Effector memory CD8-positive, alpha-beta T cell (primary cell): ENCODE data around the gene SERPINA3.
"Not testable (repeated sequence)": the region's sequence is repeated elsewhere in the genome, so short reads cannot be mapped to it uniquely, and the experiment has no call there.

Source experiments
- ATAC-seq: fragments of 150-1000 bp; cut with Tn5 transposase; replicated peaks from 2 replicates; pipeline ENCODE4 v1.10.0; 2021; ENCODE audit warnings: mild to moderate bottlenecking, moderate library complexity
- DNase-seq, 3 experiments: peaks; one replicate each; pipeline ENCODE4 v3.0.0; 2021
- H3K27ac Mint-ChIP-seq, 2 donors: one replicate each; pipeline ENCODE4 v1.8.0; 2022; ENCODE audit warnings: mild to moderate bottlenecking in 2 of 2, mixed read lengths in 2 of 2, moderate library complexity in 2 of 2
- H3K27me3 Mint-ChIP-seq, 2 donors: one replicate each; pipeline ENCODE4 v1.8.0; 2022; ENCODE audit warnings: mixed read lengths in 2 of 2
- H3K36me3 Mint-ChIP-seq: one replicate; pipeline ENCODE4 v1.8.0; 2022; ENCODE audit warnings: mild to moderate bottlenecking, moderate library complexity, mixed read lengths; ENCODE audit not compliant: insufficient read depth
- H3K4me1 Mint-ChIP-seq, 2 donors: one replicate each; pipeline ENCODE4 v1.8.0; 2022; ENCODE audit warnings: low read depth in 2 of 2, mixed read lengths in 2 of 2
- H3K4me3 Mint-ChIP-seq, 2 donors: one replicate each; pipeline ENCODE4 v1.8.0; 2022; ENCODE audit warnings: mild to moderate bottlenecking in 2 of 2, mixed read lengths in 2 of 2, moderate library complexity in 2 of 2
- H3K9me3 Mint-ChIP-seq, 2 donors: one replicate each; pipeline ENCODE4 v1.8.0; 2022; ENCODE audit warnings: mixed read lengths in 2 of 2

SERPINA3 gene

DNA sequence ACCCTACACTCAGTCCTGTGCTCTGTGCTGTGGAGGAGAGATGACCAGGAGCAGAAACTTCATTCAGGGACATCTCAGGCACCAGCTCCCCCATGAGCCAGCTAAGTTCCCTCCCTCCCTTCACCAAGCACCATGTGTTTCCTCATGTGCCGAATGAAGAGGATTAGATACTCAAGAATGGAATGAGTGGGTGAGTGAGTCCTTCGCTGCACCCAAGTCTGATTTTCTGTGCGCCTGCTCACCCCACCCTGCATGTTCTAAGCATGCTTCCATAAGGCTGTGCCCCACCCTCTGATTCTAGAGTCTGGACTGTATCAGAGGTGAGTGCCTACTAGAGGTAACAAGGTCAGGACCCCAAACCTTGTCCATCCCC is 18.8 kb upstream of the SERPINA3 start:
- H3K4me1 Mint-ChIP-seq = no peaks in the 10 kb centered on the region
- no peaks in the 10 kb centered on the region for H3K36me3 Mint-ChIP-seq
- peaks cover 3 to 9% of the 10 kb centered on the region in 2 donors for H3K9me3 Mint-ChIP-seq
- H3K4me3 Mint-ChIP-seq = no peak overlapping the region
- DNase-seq = no peak
- H3K27ac Mint-ChIP-seq = no peak overlapping the region
- ATAC-seq = no peak
- peaks cover 18 to 24% of the 10 kb centered on the region in 2 donors for H3K27me3 Mint-ChIP-seq

DNA sequence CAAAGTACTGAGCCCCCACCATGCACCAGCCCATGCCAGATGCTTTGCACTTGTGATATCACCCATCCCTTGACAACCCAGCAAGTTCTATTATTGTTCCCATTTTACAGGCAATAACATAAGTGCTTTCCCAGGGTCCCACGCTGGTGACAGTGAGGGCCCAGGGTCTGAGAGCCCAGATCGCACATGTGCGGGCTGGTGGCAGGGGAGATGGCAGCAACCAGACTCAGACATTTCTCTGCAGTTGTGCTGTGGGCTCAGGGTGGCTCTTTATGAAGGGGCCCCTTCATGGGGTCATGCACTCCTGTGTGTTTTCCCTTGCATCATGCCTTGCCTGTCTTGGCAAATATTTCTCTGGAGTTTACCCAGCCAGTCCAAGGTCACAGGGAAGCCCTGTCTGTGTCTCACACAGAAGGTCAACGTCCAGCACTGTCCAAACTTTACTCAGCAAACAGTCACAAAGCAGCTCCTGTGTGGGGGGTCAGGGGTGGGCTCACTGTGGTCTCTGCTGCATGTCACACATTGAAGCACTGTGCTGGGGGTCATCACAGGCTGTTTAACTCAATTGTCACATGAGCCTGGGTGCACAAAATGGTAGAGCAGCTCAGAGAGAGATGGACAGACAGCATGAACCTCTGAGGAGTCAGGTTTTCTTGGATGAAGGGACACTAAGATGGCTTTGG is 18.3 kb upstream of the SERPINA3 start:
- Mint-ChIP-seq H3K4me3 (no peak overlapping the region), H3K4me1 (no peaks in the 10 kb centered on the region), H3K36me3 (no peaks in the 10 kb centered on the region), H3K27me3 (peaks cover 22 to 28% of the 10 kb centered on the region in 2 donors), H3K9me3 (peaks cover 3 to 9% of the 10 kb centered on the region in 2 donors), H3K27ac (no peak overlapping the region)
- no peak for ATAC-seq
- DNase-seq = no peak

DNA sequence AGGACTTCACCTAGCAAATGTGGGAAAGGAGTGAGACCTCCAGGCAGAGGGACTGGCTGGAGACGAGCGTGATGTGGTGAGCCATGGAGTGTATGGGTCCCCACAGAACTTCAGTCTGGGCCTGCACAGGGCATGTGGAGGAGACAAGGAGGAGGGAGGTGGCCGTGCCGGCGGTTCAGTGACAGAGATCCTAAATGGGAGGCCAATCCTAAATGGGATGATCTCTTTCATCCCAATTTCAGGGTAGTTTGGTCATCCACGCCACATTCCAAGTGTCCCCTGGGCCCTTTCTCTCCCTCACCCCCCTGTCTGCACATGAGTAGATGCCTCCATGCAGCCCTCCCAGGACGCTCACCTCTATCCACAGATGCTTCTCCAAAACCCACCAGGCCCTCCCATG is 17.8 kb upstream of the SERPINA3 start:
- Mint-ChIP-seq H3K9me3 (peaks cover 3 to 9% of the 10 kb centered on the region in 2 donors), H3K4me3 (no peak overlapping the region), H3K27ac (no peak overlapping the region), H3K36me3 (no peaks in the 10 kb centered on the region), H3K4me1 (no peaks in the 10 kb centered on the region), H3K27me3 (peaks cover 25 to 33% of the 10 kb centered on the region in 2 donors)
- ATAC-seq (no peak), DNase-seq (no peak)

DNA sequence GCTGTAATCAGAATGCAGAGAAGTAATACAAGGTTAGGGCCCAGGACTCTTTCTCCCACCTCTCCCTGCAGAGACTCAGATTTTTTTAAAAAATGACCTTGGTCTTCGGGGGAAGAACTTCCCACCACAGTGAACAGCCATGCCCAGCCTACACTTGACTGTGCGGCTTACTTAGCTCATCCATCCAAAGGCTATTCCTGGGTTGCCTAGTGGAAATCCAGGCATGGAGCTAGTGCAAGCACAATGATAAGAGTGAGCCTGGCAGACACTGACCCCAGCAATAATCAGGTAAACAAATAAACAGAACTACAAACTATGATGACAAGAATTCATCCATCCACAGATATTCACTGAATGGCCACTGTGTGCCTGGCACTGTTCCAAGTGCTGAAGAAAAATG is 16.3 kb upstream of the SERPINA3 start:
- Mint-ChIP-seq H3K9me3 (peaks cover 3 to 4% of the 10 kb centered on the region in 2 donors), H3K27ac (no peak overlapping the region), H3K36me3 (no peaks in the 10 kb centered on the region), H3K27me3 (peaks cover 28 to 42% of the 10 kb centered on the region in 2 donors), H3K4me3 (no peak overlapping the region), H3K4me1 (no peaks in the 10 kb centered on the region)
- DNase-seq (no peak), ATAC-seq (no peak)

DNA sequence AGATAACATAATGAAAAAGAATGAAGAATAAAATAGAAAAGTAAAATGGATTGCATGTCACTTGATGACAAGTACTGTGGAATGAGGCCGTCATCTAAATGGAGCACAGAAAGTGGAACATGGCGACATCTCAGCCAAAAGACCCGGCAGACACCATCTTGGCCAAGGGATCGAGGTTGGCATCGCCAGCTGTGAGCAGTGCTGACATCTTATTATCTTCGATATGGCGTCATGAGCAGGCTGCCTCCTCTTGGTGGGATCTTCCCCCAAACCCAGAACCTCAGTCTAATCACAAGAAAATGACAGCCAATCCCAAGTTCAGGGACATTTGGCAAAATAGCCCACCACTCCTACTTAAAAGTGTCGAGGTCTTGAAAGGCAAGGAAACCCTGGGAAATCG is 15.8 kb upstream of the SERPINA3 start:
- ATAC-seq = no peak
- no peak for DNase-seq
- Mint-ChIP-seq H3K36me3 (no peaks in the 10 kb centered on the region), H3K27me3 (peaks cover 32 to 42% of the 10 kb centered on the region in 2 donors), H3K4me3 (no peak overlapping the region), H3K4me1 (no peaks in the 10 kb centered on the region), H3K27ac (no peak overlapping the region), H3K9me3 (no peaks in the 10 kb centered on the region)

DNA sequence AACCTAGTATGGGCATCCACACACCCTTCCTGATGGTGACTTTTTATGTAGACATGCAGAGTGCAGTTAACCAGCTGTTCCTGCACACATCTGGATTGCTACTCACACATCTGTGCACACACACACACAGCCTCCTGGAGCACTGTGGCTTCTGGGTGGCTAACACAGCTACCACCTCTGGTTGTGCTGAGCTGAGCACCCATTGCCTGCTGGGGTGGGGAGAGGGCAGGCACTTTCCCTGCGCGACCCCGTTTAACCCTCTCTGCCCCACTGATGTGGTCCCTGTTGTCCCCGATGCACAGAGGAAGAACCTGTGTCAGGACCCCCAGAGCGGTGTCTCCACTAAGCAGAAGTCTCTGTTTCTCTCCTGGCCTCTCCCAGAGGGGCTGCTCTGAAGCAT is 14.4 kb upstream of the SERPINA3 start:
- Mint-ChIP-seq H3K27ac (no peak overlapping the region), H3K9me3 (no peaks in the 10 kb centered on the region), H3K36me3 (no peaks in the 10 kb centered on the region), H3K4me1 (no peaks in the 10 kb centered on the region), H3K4me3 (no peak overlapping the region), H3K27me3 (peaks cover 32 to 42% of the 10 kb centered on the region in 2 donors)
- no peak for DNase-seq
- ATAC-seq = no peak

DNA sequence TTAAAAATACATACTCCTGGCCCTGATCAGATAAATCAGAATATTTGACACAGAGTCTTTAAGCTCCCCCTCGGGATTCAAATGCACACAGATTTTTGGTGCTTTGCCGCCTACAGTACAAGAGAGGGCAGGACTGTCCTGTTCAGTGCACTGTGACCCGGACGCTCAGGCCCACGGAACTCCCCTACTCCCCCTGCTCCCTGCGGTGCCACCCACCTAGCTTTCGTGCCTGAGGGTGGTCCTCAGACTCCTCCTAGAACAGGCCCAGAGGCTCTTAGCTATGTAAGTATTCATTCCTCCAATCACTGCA is 13.7 kb upstream of the SERPINA3 start:
- H3K4me1 Mint-ChIP-seq = no peaks in the 10 kb centered on the region
- no peaks in the 10 kb centered on the region for H3K9me3 Mint-ChIP-seq
- DNase-seq = no peak
- peaks cover 32 to 42% of the 10 kb centered on the region in 2 donors for H3K27me3 Mint-ChIP-seq
- H3K36me3 Mint-ChIP-seq = no peaks in the 10 kb centered on the region
- H3K4me3 Mint-ChIP-seq = no peak overlapping the region
- no peak overlapping the region for H3K27ac Mint-ChIP-seq
- ATAC-seq = no peak

DNA sequence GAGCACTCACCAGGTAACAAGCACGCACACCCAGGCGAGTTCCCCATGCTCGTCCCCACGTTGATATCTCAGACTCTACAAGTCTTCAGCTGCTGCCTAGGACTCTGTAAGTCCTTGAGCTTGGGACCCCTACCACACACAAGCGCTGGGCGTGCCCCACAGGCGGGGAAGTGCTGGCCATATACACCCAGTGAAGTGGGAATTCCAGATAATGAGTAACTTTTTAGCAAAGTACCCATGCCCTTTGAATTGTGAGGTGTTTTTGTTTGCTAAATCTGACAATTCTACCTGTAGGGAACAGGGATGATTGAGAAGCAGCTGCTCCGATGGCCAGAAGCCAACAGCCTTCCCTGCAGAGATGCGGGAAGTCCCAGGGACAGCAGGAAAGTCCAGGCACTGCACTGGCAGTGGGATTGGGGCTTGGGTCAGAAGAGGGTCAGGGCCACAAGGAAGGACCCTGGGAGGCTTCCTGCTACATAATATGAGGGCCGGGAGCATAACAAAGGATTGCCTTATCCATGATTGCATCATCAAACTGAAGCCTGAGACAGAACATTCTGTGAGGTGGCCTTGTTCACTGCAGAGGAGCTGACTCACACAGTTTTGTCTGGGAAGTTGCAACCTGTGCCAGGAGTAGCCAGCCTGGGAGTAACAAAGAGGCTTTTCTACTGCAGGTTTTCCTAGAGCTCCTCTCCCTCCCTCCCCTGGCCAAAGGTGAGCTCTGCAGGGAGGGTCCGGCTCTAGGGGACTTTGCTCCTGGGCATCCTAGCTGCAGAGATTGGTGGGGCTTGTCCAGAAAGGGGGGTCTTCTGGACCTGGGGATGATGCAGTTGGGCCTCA is 13.2 kb upstream of the SERPINA3 start:
- Mint-ChIP-seq H3K27me3 (peaks cover 32 to 40% of the 10 kb centered on the region in 2 donors), H3K27ac (no peak overlapping the region), H3K36me3 (no peaks in the 10 kb centered on the region), H3K4me3 (no peak overlapping the region), H3K4me1 (no peaks in the 10 kb centered on the region), H3K9me3 (no peaks in the 10 kb centered on the region)
- no peak for ATAC-seq
- DNase-seq = no peak

DNA sequence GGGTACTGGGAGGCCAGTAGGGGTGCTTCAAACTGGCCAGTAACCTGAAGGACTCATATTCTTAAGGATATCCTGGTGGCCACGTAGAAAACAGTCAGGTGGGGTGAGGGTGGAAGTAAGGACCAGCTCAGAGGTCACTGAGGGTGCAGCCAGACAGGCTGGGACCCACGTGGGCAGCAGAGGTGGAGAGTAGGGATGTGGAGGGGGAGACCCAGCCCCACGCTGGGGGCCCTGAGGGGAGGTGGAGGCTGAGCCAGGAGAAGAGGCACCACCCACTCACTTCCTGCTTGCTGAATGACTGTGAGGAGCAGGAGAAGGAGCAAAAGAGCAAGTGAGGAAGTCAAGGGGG is 12.6 kb upstream of the SERPINA3 start:
- Mint-ChIP-seq H3K27ac (no peak overlapping the region), H3K4me1 (no peaks in the 10 kb centered on the region), H3K9me3 (no peaks in the 10 kb centered on the region), H3K27me3 (peaks cover 32 to 34% of the 10 kb centered on the region in 2 donors), H3K36me3 (no peaks in the 10 kb centered on the region), H3K4me3 (no peak overlapping the region)
- no peak for ATAC-seq
- DNase-seq = no peak

DNA sequence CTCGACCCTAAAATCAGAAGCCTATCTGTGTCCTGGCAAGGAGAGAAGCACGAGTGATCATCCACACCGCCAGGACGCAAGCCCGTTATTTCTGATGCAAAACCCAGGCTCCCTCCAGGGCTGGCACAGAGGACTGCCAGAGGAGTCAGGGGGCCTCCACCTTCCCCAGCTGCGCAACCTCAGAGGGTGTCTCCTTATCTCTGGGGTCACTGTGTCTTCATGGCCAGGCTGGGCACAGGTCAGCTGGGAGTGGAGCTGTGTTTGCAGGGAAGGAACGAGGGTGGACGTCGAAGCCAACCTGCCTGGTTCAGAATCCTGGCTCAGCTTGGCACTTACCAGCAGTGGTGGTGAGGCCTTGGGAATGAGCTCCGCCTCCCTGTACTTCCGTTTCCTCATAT is 12.0 kb upstream of the SERPINA3 start:
- H3K27me3 Mint-ChIP-seq = peaks cover 29 to 31% of the 10 kb centered on the region in 2 donors
- no peaks in the 10 kb centered on the region for H3K4me1 Mint-ChIP-seq
- H3K4me3 Mint-ChIP-seq = no peak overlapping the region

DNA sequence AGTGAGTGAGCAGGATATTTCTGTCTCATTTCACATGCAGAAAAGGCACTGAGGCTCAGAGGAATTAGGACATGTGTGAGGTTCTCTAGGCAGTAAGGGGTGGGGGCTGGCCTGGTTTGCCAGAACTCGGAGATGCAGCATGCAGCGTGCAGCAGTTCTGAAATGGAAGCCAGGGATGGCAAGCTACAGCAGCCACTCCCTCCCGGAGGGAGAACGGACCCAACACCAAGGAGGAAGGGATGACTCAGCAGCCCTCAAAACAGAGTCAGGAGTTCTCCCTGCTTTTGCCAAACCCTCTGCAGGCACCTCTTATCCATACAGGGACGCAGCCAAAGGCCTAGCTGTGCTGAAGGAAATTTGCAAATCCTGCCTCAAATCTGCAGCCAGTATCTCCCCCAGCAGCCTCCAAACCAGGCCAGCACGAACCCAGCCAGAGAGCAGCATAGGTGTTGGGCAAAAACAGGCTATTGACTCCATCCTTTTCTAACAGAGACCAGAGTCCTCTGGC is 10.3 kb upstream of the SERPINA3 start:
- DNase-seq (no peak), ATAC-seq (no peak)
- peaks cover 22 to 23% of the 10 kb centered on the region in 2 donors for H3K27me3 Mint-ChIP-seq
- H3K4me3 Mint-ChIP-seq = no peak overlapping the region
- no peaks in the 10 kb centered on the region for H3K36me3 Mint-ChIP-seq
- H3K4me1 Mint-ChIP-seq = no peaks in the 10 kb centered on the region
- H3K9me3 Mint-ChIP-seq = no peaks in the 10 kb centered on the region
- H3K27ac Mint-ChIP-seq = no peak overlapping the region

More for the DNA sequence above, 12.0 kb upstream of the SERPINA3 start:
- Mint-ChIP-seq H3K27ac (no peak overlapping the region), H3K9me3 (no peaks in the 10 kb centered on the region), H3K36me3 (no peaks in the 10 kb centered on the region)
- no peak for ATAC-seq
- DNase-seq = no peak

DNA sequence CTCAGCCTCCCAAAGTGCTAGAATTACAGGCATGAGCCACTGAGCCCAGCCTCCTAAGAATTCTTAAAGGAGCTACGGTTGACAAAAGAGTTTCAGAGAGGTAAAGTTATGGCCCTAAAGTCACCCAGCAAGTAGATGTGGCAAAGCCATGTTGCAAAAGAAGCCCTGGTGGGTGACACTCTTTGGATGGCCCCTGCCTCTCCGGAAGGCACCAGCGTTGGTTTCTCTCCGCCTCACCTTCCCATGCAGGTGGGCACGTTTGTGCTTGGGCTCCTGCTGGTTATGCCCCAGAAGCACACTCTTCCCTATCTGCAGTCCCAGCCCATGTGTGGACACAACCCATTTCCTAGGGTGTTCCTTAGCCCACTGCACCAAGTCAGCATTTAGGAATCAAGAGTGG is 9.5 kb upstream of the SERPINA3 start:
- Mint-ChIP-seq H3K4me3 (no peak overlapping the region), H3K4me1 (no peaks in the 10 kb centered on the region), H3K36me3 (no peaks in the 10 kb centered on the region), H3K9me3 (no peaks in the 10 kb centered on the region), H3K27ac (no peak overlapping the region), H3K27me3 (peaks cover 24 to 27% of the 10 kb centered on the region in 2 donors)
- no peak for DNase-seq
- ATAC-seq = no peak

DNA sequence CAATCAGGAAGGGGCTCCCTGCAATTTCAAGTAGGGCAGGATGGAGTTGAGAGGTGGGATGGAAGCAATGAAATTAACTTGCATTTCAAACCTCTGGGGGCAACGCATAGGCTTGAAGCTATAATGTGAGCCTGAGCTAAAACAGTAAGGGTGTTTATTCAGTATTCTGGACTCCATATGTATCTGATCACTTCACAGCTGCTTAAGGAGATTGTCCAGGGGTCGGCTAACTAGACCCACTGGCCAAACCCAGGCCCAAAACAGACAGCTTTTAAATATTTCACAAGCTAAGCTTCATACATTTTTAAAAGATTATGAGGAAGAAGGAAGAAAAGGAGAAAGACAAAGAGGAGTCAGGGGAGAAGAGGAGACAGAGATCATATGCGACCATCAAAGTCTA is 6.8 kb upstream of the SERPINA3 start:
- H3K9me3 Mint-ChIP-seq = no peaks in the 10 kb centered on the region
- DNase-seq (no peak), ATAC-seq (no peak)
- peaks cover 9 to 17% of the 10 kb centered on the region in 2 donors for H3K27me3 Mint-ChIP-seq
- no peak overlapping the region for H3K27ac Mint-ChIP-seq
- H3K36me3 Mint-ChIP-seq = no peaks in the 10 kb centered on the region
- no peaks in the 10 kb centered on the region for H3K4me1 Mint-ChIP-seq
- H3K4me3 Mint-ChIP-seq = no peak overlapping the region

DNA sequence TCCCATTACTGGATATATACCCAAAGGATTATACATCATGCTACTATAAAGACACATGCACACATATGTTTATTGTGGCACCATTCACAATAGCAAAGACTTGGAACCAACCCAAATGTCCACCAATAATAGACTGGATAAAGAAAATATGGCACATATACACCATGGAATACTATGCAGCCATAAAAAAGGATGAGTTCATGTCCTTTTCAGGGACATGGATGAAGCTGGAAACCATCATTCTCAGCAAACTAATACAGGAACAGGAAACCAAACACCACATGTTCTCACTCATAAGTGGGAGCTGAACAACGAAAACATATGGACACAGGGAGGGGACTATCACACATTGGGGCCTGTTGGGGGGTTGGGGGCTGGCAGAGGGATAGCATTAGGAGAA is 3.2 kb upstream of the SERPINA3 start:
- peaks cover 10 to 16% of the 10 kb centered on the region in 2 donors for H3K27me3 Mint-ChIP-seq
- not testable (repeated sequence) for H3K36me3 Mint-ChIP-seq, DNase-seq, H3K9me3 Mint-ChIP-seq, H3K4me1 Mint-ChIP-seq, ATAC-seq, H3K4me3 Mint-ChIP-seq, H3K27ac Mint-ChIP-seq
